Omental fat pad (tissue), 4 donors: ENCODE results near the gene CELF2. TPM values are rescaled to one million over a fixed set of nuclear protein-coding genes. Genes with fewer than 3 reads are reported as not detected.
A peak's percentile ranks its signal among the peaks of the same experiment; 100 is the strongest.

ENCODE experiments used
- ATAC-seq: fragments of 150-250 bp; one replicate; pipeline ENCODE4 v1.9.1; 2016; ENCODE audit warnings: mild to moderate bottlenecking, moderate library complexity; ENCODE audit not compliant: low FRiP score
- DNase-seq: peaks from one replicate; pipeline ENCODE4 v3.0.0-alpha.2; 2019; ENCODE audit warnings: low spot score
- total RNA-seq, 4 donors: library from RNA; depleted of rRNA; stranded (reverse); fragments of >200 nt; gene quantifications; one replicate each; pipeline ENCODE4 v1.1.0, GENCODE V29; 2016
- TF ChIP-seq, protein P1 (sequence below), 3 donors: fragments of 450-650 bp; IDR thresholded peaks; one replicate each; pipeline ENCODE4 v1.5.1; 2016 to 2017; ENCODE audit warnings: antibody characterized with exemption in 3 of 3, mild to moderate bottlenecking in 3 of 3, moderate library complexity in 2 of 3

CELF2 gene
- total RNA-seq, 4 donors from 2014 or later: 81.7 to 116 (median 104) TPM

DNA sequence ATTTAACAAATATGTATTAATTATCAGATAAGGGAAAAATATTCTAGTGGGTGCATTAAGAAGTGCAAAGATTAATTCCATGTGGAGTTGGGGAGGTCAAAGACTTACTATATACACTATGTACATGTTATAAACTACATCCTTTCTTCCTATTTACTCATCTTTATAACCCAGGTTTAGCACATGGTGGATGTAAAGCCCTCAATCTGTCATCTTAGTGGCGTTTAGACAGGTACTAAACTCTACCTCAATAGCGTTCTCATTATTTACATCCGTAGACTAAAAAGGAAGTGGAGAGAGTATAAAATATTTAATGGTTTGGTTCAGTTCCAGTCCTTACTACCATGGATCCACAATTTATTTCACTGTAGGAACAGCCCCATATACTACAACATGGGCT, 14.8 kb upstream of the CELF2 start:
- TF ChIP-seq, protein P1, sequence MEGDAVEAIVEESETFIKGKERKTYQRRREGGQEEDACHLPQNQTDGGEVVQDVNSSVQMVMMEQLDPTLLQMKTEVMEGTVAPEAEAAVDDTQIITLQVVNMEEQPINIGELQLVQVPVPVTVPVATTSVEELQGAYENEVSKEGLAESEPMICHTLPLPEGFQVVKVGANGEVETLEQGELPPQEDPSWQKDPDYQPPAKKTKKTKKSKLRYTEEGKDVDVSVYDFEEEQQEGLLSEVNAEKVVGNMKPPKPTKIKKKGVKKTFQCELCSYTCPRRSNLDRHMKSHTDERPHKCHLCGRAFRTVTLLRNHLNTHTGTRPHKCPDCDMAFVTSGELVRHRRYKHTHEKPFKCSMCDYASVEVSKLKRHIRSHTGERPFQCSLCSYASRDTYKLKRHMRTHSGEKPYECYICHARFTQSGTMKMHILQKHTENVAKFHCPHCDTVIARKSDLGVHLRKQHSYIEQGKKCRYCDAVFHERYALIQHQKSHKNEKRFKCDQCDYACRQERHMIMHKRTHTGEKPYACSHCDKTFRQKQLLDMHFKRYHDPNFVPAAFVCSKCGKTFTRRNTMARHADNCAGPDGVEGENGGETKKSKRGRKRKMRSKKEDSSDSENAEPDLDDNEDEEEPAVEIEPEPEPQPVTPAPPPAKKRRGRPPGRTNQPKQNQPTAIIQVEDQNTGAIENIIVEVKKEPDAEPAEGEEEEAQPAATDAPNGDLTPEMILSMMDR (IDR thresholded peaks at IDR 0.05): no peak
- no peak for ATAC-seq
- no peak for DNase-seq

DNA sequence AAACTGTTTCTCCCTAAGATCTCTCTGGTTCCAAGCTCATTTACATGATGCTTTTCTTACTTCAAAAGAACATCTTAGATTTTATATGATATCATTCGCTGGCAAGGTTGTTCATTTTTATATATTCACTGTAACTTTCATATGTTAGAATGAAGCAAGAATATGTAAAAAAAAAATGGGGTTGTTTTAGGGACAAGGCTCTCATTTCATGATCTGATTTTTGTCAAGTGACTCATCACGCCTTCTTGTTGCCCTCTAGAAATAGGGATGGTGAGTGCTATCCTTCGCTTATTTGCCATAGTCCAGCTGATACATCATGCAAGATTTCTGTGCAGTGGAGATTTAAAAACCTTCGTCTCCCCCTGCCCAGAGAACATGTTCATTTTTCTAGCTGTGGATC, 14.0 kb upstream of the CELF2 start:
- DNase-seq: no peak
- ATAC-seq: peak; percentile 84
- TF ChIP-seq, protein P1 (IDR thresholded peaks at IDR 0.05): no peak

DNA sequence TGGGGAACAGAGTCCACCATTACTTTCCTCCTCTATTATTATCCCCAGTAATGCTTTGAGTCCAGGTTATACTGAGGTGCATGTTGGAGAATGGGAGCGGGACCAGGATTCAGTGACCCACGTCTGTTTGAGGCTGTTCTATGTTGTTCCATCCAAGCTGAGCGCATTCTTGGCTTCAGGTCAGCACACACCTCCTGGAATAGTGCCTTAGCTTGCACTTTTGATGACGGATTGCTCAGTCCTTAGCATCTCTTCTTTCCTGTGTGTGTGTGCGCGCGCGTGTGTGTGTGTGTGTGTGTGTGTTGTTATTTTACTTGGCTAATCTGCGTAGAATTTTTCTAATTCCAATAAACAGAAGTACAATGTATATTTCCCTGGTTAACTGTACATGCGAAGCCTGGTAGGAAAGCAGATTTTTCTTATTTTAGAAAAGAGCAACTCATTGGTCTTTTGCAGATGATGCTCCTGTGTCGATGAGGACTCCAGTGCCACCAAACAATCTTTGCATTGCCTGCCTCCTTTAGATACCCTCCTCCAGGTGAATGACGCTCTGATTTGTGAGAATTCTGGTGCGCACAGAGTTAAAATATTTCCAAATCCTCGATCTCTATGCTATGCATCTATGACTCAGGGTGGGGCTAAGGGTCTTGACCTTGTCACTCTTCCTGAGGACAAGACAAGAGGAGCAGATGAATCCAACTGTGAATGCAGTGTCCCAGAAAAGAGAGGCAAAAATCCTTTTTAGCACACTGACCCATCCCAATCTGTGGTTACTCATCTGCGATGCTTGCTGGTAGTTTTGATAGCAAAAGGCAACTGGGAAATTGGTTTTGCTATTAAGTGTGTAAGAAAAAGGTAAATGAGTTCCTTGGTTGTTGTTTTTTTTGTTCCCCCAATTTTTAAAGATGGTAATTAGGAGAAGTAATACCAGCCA, 13.3 kb upstream of the CELF2 start:
- peak; percentile 66 for ATAC-seq
- DNase-seq: no peak
- TF ChIP-seq, protein P1 (IDR thresholded peaks at IDR 0.05): no peak

DNA sequence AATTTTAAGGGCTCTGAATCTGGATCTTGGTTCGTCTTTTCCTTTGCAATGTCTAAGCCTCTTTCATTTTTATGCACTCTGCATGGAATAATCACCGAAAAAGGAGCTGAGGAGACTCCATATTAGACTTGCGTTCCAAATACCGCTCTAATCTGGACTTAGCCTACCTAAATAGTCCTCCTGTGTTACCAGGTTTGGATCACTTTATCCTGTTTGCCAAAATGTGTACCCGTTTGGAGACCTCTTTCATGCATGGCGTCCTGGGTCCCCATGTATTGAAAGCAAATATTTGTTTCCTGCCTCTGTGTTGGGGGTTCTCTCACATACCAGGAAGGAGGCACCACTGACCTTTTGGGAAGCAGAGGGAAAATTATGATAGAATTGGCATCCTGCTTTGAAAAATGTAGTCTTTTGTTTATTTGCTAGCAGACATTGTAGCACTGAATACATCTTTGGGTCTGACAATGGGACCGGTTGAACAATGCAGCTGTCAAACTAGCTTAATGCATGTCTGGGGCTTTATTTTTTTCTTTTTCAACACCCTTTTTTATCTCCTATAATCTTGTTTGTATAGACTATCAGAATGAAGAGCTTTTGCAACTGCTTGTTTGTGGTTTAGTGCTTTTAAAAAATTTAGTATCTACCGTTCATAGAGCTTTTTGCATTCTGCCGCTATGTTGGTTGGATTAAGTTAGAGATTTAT, 11.8 kb upstream of the CELF2 start:
- no peak for DNase-seq
- TF ChIP-seq, protein P1 (IDR thresholded peaks at IDR 0.05): no peak
- ATAC-seq: no peak

DNA sequence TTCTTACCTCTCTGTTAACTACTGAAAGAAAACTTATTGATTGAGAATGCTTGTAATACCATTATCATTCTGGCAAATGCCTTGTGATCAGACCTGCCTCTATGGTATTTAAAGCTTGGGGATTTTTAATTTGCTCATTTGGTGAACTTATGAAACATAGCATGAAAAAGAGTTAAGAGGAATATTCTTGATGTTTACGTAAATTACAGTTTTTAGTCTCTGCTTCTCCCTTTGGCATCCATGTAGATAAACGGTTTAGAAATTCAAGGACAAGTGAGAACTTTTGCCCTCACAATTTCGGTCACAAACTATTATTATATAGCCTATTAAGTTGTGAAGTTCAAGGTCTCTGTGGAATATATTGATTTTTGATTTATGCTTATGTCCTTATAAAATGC, 11.2 kb upstream of the CELF2 start:
- TF ChIP-seq, protein P1 (IDR thresholded peaks at IDR 0.05): no peak
- ATAC-seq (no peak), DNase-seq (no peak)

DNA sequence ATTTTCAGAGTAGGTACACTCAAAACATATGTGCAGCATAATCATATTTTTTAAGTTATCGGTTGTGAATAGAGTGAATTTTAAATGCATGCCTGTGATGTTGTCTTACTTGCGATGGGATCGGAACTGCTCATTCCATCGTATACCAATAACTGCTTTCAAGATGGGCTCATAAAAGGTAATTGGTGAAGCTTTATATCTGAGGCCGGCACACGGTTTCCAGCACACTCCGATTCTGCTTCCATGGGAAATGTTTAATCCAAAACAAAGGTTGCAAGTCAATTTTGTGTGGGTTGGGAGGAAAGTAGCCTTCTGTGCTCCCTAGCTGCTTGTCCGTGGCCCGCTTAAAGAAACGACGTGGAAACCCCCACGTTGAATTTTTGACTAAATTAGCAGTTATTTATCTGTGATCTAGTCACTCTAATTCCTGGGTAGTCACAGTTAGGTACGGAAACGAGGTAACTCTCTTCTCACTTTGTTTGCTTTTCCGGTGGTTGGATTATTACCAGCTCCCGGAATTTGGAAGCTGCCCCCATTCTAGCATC, 10.1 kb upstream of the CELF2 start:
- TF ChIP-seq, protein P1 (IDR thresholded peaks at IDR 0.05): no peak
- DNase-seq: no peak

More for the DNA sequence above, 10.1 kb upstream of the CELF2 start:
- no peak for ATAC-seq
